ENCODE results near the gene KITLG.

DNA sequence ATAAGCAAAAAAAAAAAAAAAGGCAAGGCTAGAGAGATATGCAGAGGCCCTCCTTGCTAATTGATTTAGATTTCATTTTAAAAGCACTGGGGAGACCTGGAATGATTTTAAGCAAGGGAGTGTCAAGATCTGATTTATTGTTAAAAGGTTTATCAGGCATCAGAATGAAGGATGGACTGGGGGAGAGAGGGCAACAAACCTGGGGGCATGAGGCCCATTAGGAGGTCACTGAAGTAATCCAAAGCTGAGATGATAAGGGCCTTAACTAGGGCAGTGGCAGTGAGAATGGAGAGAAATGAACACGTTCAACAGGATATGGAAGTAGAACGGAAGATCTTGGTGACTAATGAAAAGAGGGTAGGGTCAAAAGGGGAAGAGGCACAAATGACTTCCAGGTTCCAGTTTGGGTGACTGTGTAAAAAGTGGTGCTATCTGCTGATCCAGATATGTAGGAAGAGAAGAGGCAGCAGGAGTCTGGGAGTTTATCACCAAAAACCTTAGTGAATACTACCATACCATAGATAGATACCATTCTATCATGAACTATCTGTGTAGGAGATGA is 24.0 kb downstream of the KITLG start:
- TF ChIP-seq CEBPB (IDR thresholded peaks at IDR 0.05) (no peak), MAX (IDR thresholded peaks at IDR 0.05) (no peak), TAF1 (IDR thresholded peaks at IDR 0.05; ENCODE audit: low read depth) (no peak), CREB1 (IDR thresholded peaks at IDR 0.05; ENCODE audit: low read depth) (no peak), YY1 (IDR thresholded peaks at IDR 0.05; ENCODE audit: low read depth) (no peak), RAD21 (IDR thresholded peaks at IDR 0.05; ENCODE audit: low read depth) (no peak), TEAD4 (IDR thresholded peaks at IDR 0.05) (no peak), EP300 (IDR thresholded peaks at IDR 0.05; ENCODE audit: borderline replicate concordance) (no peak), EGR1 (IDR thresholded peaks at IDR 0.05) (no peak), USF1 (IDR thresholded peaks at IDR 0.05) (no peak), FOXM1 (IDR thresholded peaks at IDR 0.05; ENCODE audit: borderline replicate concordance, low read depth) (no peak), TCF12 (IDR thresholded peaks at IDR 0.05; ENCODE audit: low read depth) (no peak), NFIC (IDR thresholded peaks at IDR 0.05) (no peak), REST (IDR thresholded peaks at IDR 0.05; ENCODE audit: low read depth) (no peak)

All from Ishikawa (cell line).